K562 (cell line): ENCODE data around the gene HSPA6. TPM values are rescaled to one million over a fixed set of nuclear protein-coding genes. Genes with fewer than 3 reads are reported as not detected.

Experiments
- ADNP ChIP-seq: fragments of 200-800 bp; sonication (Bioruptor generic); IDR thresholded peaks from 2 replicates; pipeline ENCODE4 v1.6.1; 2016; ENCODE audit warnings: missing genetic modification characterization, missing compliant biosample characterization
- BRD9 ChIP-seq: fragments of 450-650 bp; IDR thresholded peaks from 2 replicates; pipeline ENCODE4 v1.6.1; 2018; ENCODE audit warnings: low read depth; ENCODE audit not compliant: partially characterized antibody
- BRF1 ChIP-seq: IDR thresholded peaks from 3 replicates; pipeline ENCODE4 v1.6.1; 2011; ENCODE audit warnings: borderline replicate concordance, mild to moderate bottlenecking; ENCODE audit not compliant: insufficient read length; ENCODE audit errors: extremely low read depth
- ELF4 ChIP-seq: fragments of 450-650 bp; formaldehyde crosslinking; IDR thresholded peaks from 2 replicates; pipeline ENCODE4 v1.4.0; 2022; ENCODE audit warnings: missing genetic modification characterization
- HOXB6 ChIP-seq: fragments of 250-450 bp; sonication (Bioruptor Pico); IDR thresholded peaks from 2 replicates; pipeline ENCODE4 v1.5.1; 2022; ENCODE audit warnings: mild to moderate bottlenecking, borderline replicate concordance
- HSF4 ChIP-seq: fragments of 250-450 bp; sonication (Bioruptor Pico); IDR thresholded peaks from 2 replicates; pipeline ENCODE4 v2.1.2; 2022; ENCODE audit warnings: mild to moderate bottlenecking, moderate library complexity, borderline replicate concordance
- JUNB ChIP-seq: fragments of 450-650 bp; formaldehyde crosslinking; conservative IDR thresholded peaks from 2 replicates; pipeline ENCODE4 v1.4.0; 2020; ENCODE audit warnings: mild to moderate bottlenecking
- NFXL1 ChIP-seq: fragments of 450-650 bp; formaldehyde crosslinking; IDR thresholded peaks from 2 replicates; pipeline ENCODE4 v1.4.0; 2021; ENCODE audit warnings: mild to moderate bottlenecking
- SMAD2 ChIP-seq: fragments of 150-350 bp; IDR thresholded peaks from 2 replicates; pipeline ENCODE4 v1.6.1; 2014; ENCODE audit warnings: low read depth, mild to moderate bottlenecking, low read length
- ZNF431 ChIP-seq: sonication (generic); formaldehyde crosslinking; IDR thresholded peaks from 2 replicates; pipeline ENCODE4 v1.8.0; 2022; ENCODE audit warnings: mild to moderate bottlenecking, missing genetic modification reagents
- ZNF740 ChIP-seq, 3 experiments: fragments of 200-800 bp in 1 of 3; sonication (Bioruptor generic) in 1 of 3; sonication (generic) in 1 of 3; formaldehyde crosslinking in 1 of 3; IDR thresholded peaks; 2 replicates each; pipeline versions ENCODE4 v1.6.1 to v1.8.0; 2016 to 2022; ENCODE audit warnings: mild to moderate bottlenecking in 2 of 3, missing compliant biosample characterization in 2 of 3, missing genetic modification characterization in 2 of 3, missing genetic modification reagents in 1 of 3
- polyA plus RNA-seq, 8 experiments: library from polyadenylated mRNA; depleted of rRNA in 4 of 8; stranded (reverse) in 5 of 8; unstranded in 3 of 8; fragments of >200 nt; fragmentation: Nextera tagmentation in 2 of 8; fragmentation: Illumina TruSeq in 1 of 8; extraction: Ambion mirVana in 2 of 8; extraction: Trizol in 1 of 8; gene quantifications; 2 replicates each; pipeline versions ENCODE4 v1.2.1 to v1.2.3, GENCODE V29; 2011 to 2014; ENCODE audit warnings: inconsistent platforms in 1 of 8, missing spikeins in 1 of 8
- total RNA-seq, 7 experiments: library from RNA; depleted of rRNA in 6 of 7; stranded (reverse); fragments of >200 nt in 6 of 7; fragmentation: Illumina TruSeq in 2 of 7; extraction: Trizol in 2 of 7; gene quantifications; 2 replicates each; pipeline versions ENCODE4 v1.2.1 to v1.2.3, GENCODE V29; 2011 to 2021; ENCODE audit warnings: low replicate concordance in 1 of 7
- TF ChIP-seq, protein P1 (sequence below), 3 experiments: fragments of 200-800 bp in 1 of 3; fragments of 250-450 bp in 1 of 3; fragments of 450-650 bp in 1 of 3; sonication (Bioruptor Pico) in 1 of 3; sonication (Bioruptor generic) in 1 of 3; formaldehyde crosslinking in 1 of 3; IDR thresholded peaks; 2 replicates each; pipeline versions ENCODE4 v1.6.1 to v1.8.0; 2016 to 2022; ENCODE audit warnings: mild to moderate bottlenecking in 2 of 3, missing genetic modification characterization in 2 of 3, missing compliant biosample characterization in 1 of 3, moderate library complexity in 1 of 3
- TF ChIP-seq, protein P2 (sequence below): sonication (generic); formaldehyde crosslinking; IDR thresholded peaks from 2 replicates; pipeline ENCODE4 v1.8.0; 2022; ENCODE audit warnings: missing genetic modification reagents, mild to moderate bottlenecking, borderline replicate concordance

HSPA6 gene
- total and polyA plus RNA-seq, 9 of the 15 experiments (the other 6 are each of a cell fraction or from before 2014, with no cell fraction given): 0.15 to 10.0 (median 2.4) TPM

GRCh38 chr1:161531986-161532643, 7.8 kb downstream of the HSPA6 start (continued):
- TF ChIP-seq, protein P1, sequence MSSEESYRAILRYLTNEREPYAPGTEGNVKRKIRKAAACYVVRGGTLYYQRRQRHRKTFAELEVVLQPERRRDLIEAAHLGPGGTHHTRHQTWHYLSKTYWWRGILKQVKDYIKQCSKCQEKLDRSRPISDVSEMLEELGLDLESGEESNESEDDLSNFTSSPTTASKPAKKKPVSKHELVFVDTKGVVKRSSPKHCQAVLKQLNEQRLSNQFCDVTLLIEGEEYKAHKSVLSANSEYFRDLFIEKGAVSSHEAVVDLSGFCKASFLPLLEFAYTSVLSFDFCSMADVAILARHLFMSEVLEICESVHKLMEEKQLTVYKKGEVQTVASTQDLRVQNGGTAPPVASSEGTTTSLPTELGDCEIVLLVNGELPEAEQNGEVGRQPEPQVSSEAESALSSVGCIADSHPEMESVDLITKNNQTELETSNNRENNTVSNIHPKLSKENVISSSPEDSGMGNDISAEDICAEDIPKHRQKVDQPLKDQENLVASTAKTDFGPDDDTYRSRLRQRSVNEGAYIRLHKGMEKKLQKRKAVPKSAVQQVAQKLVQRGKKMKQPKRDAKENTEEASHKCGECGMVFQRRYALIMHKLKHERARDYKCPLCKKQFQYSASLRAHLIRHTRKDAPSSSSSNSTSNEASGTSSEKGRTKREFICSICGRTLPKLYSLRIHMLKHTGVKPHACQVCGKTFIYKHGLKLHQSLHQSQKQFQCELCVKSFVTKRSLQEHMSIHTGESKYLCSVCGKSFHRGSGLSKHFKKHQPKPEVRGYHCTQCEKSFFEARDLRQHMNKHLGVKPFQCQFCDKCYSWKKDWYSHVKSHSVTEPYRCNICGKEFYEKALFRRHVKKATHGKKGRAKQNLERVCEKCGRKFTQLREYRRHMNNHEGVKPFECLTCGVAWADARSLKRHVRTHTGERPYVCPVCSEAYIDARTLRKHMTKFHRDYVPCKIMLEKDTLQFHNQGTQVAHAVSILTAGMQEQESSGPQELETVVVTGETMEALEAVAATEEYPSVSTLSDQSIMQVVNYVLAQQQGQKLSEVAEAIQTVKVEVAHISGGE (CRISPR knock-in tag; IDR thresholded peaks at IDR 0.05): no peak; a peak in 1 of 6 replicates
- TF ChIP-seq JUNB (CRISPR knock-in tag): no peak
- no peak for TF ChIP-seq NFXL1
- no peak for TF ChIP-seq HSF4 (CRISPR knock-in tag)
- no peak for TF ChIP-seq SMAD2
- TF ChIP-seq, protein P2, sequence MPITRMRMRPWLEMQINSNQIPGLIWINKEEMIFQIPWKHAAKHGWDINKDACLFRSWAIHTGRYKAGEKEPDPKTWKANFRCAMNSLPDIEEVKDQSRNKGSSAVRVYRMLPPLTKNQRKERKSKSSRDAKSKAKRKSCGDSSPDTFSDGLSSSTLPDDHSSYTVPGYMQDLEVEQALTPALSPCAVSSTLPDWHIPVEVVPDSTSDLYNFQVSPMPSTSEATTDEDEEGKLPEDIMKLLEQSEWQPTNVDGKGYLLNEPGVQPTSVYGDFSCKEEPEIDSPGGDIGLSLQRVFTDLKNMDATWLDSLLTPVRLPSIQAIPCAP: no peak
- no peak for TF ChIP-seq BRF1
- TF ChIP-seq ADNP (tag): 0 out of 2 replicates have a peak, but pooled peaks have one; percentile 5
- TF ChIP-seq ZNF431: no peak
- TF ChIP-seq ZNF740 (CRISPR knock-in tag; IDR thresholded peaks at IDR 0.05): no peak
- no peak for TF ChIP-seq ZNF740 (tag; IDR thresholded peaks at IDR 0.05)
- peak; percentile 46 for TF ChIP-seq BRD9
- no peak for TF ChIP-seq HOXB6 (CRISPR knock-in tag)
- no peak for TF ChIP-seq ELF4 (CRISPR knock-in tag)
